H1 (cell line): ENCODE measurements around the gene ZBTB7B. TPM values are rescaled to one million over a fixed set of nuclear protein-coding genes. Genes with fewer than 3 reads are reported as not detected.

Experiments
- CTCF ChIA-PET: fragments of 300-600 bp; sonication (Branson Sonifier 250); formaldehyde crosslinking; loops from one replicate; lab custom pipeline; 2021; ENCODE audit not compliant: partially characterized antibody; lab: Charles Lee
- POLR2A ChIA-PET: fragments of 300-600 bp; sonication (Branson Sonifier 250); formaldehyde crosslinking; loops from one replicate; lab custom pipeline; 2021; ENCODE audit warnings: inconsistent platforms; ENCODE audit not compliant: partially characterized antibody; lab: Charles Lee
- DNase-seq, 2 experiments: peaks; one replicate each; pipeline versions ENCODE4 v3.0.0 to v3.0.0-alpha.2; 2010 to 2022; ENCODE audit warnings: low spot score in 2 of 2, low read depth in 1 of 2, mixed read lengths in 1 of 2
- FAIRE-seq: peaks from 2 replicates; lab custom pipeline; 2011; peaks lifted over from hg19 to GRCh38; lab: Jason Lieb, UNC
- H2AFZ ChIP-seq: 2 replicates; pipeline ENCODE4 v1.8.1; 2012; ENCODE audit warnings: low read length, inconsistent platforms
- H2AK5ac ChIP-seq: 2 replicates; pipeline ENCODE4 v1.6.1; 2013; ENCODE audit warnings: low read depth, low read length
- H2BK120ac ChIP-seq: replicated peaks from 2 replicates; pipeline ENCODE3; 2013; ENCODE audit warnings: low read depth, low read length, inconsistent platforms
- H2BK12ac ChIP-seq: 2 replicates; pipeline ENCODE4 v1.6.1; 2013; ENCODE audit warnings: low read depth, low read length
- H2BK15ac ChIP-seq: 2 replicates; pipeline ENCODE4 v1.6.1; 2013; ENCODE audit warnings: low read length
- H2BK20ac ChIP-seq: 2 replicates; pipeline ENCODE4 v1.6.1; 2013; ENCODE audit warnings: low read length
- H2BK5ac ChIP-seq: 2 replicates; pipeline ENCODE4 v1.6.1; 2013; ENCODE audit warnings: low read depth, low read length
- H3K14ac ChIP-seq: 2 replicates; pipeline ENCODE4 v1.6.1; 2013; ENCODE audit warnings: inconsistent platforms; ENCODE audit not compliant: insufficient read length
- H3K18ac ChIP-seq: 2 replicates; pipeline ENCODE4 v1.6.1; 2013; ENCODE audit warnings: low read length; ENCODE audit errors: extremely low read depth
- H3K23ac ChIP-seq: 2 replicates; pipeline ENCODE4 v1.6.1; 2013; ENCODE audit warnings: inconsistent platforms; ENCODE audit not compliant: insufficient read length
- H3K23me2 ChIP-seq: 2 replicates; pipeline ENCODE4 v1.6.1; 2013; ENCODE audit warnings: low read depth, low read length
- H3K27ac ChIP-seq: 2 replicates; pipeline ENCODE4 v1.6.1; 2011; ENCODE audit warnings: low read depth, low read length, inconsistent platforms
- H3K27me3 ChIP-seq, 4 experiments: replicated peaks in 1 of 4; 1 replicate in 1 of 4; 2 replicates in 3 of 4; pipeline versions ENCODE4 v1.6.1 to v1.8.1; 2011 to 2013; ENCODE audit warnings: low read length in 3 of 4, mild to moderate bottlenecking in 3 of 4, inconsistent platforms in 2 of 4, mixed read lengths in 2 of 4, moderate library complexity in 1 of 4; ENCODE audit not compliant: control insufficient read depth in 3 of 4, insufficient read depth in 3 of 4; ENCODE audit errors: extremely low read depth in 1 of 4
- H3K36me3 ChIP-seq, 4 experiments: 2 replicates each; pipeline versions ENCODE4 v1.6.1 to v1.8.1; 2011 to 2013; ENCODE audit warnings: mild to moderate bottlenecking in 4 of 4, low read length in 3 of 4, moderate library complexity in 2 of 4, control low read depth in 1 of 4, inconsistent platforms in 1 of 4; ENCODE audit not compliant: insufficient read depth in 4 of 4, control insufficient read depth in 2 of 4
- H3K4ac ChIP-seq: replicated peaks from 2 replicates; pipeline ENCODE3; 2013; ENCODE audit warnings: low read length, low read depth, mixed read lengths, inconsistent platforms; ENCODE audit not compliant: insufficient read length
- H3K4me1 ChIP-seq, 4 experiments: replicated peaks in 1 of 4; 1 replicate in 1 of 4; 2 replicates in 3 of 4; pipeline versions ENCODE4 v1.6.1 to v1.8.1; 2011 to 2013; ENCODE audit warnings: low read length in 3 of 4, inconsistent platforms in 2 of 4, mixed read lengths in 1 of 4; ENCODE audit not compliant: insufficient read depth in 4 of 4, control insufficient read depth in 3 of 4
- H3K4me2 ChIP-seq, 2 experiments: 2 replicates each; pipeline versions ENCODE4 v1.6.1 to v1.8.1; 2011 to 2013; ENCODE audit warnings: low read depth in 2 of 2, low read length in 2 of 2, control low read depth in 1 of 2, inconsistent platforms in 1 of 2, mild to moderate bottlenecking in 1 of 2; ENCODE audit not compliant: insufficient read depth in 1 of 2
- H3K4me3 ChIP-seq, 4 experiments: fragments of 200-600, 300-600 bp in 1 of 4; sonication (generic), shearing (Covaris generic), sonication (Bioruptor Twin) in 1 of 4; 2 replicates each; pipeline versions ENCODE4 v1.5.1 to v1.8.1; 2011 to 2016; ENCODE audit warnings: low read length in 4 of 4, low read depth in 3 of 4, control low read depth in 2 of 4, inconsistent platforms in 2 of 4, mild to moderate bottlenecking in 2 of 4, mixed read lengths in 1 of 4, moderate library complexity in 1 of 4; ENCODE audit not compliant: insufficient read depth in 2 of 4; ENCODE audit errors: extremely low read depth in 1 of 4
- H3K56ac ChIP-seq: replicated peaks from 2 replicates; pipeline ENCODE3; 2013; ENCODE audit warnings: low read depth, mild to moderate bottlenecking, mixed read lengths, low read length, inconsistent platforms; ENCODE audit not compliant: insufficient read length
- H3K79me1 ChIP-seq: 2 replicates; pipeline ENCODE4 v1.6.1; 2013; ENCODE audit warnings: low read depth, low read length, control low read depth
- H3K79me2 ChIP-seq, 2 experiments: 2 replicates each; pipeline versions ENCODE4 v1.6.1 to v1.8.1; 2012 to 2013; ENCODE audit warnings: low read length in 2 of 2, mild to moderate bottlenecking in 2 of 2, inconsistent platforms in 1 of 2; ENCODE audit not compliant: insufficient read depth in 2 of 2, control insufficient read depth in 1 of 2
- H3K9ac ChIP-seq, 4 experiments: replicated peaks in 1 of 4; 1 replicate in 1 of 4; 2 replicates in 3 of 4; pipeline versions ENCODE4 v1.6.1 to v1.8.1; 2011 to 2013; ENCODE audit warnings: low read depth in 3 of 4, low read length in 3 of 4, control low read depth in 2 of 4, mild to moderate bottlenecking in 2 of 4, moderate library complexity in 2 of 4, inconsistent platforms in 1 of 4; ENCODE audit errors: extremely low read depth in 1 of 4
- H3K9me3 ChIP-seq, 2 experiments: 2 replicates each; pipeline versions ENCODE4 v1.6.1 to v1.8.1; 2012 to 2013; ENCODE audit warnings: mild to moderate bottlenecking in 2 of 2, moderate library complexity in 2 of 2, control low read depth in 1 of 2, inconsistent platforms in 1 of 2, low read depth in 1 of 2, low read length in 1 of 2, mixed read lengths in 1 of 2; ENCODE audit not compliant: insufficient read depth in 2 of 2
- H4K20me1 ChIP-seq, 2 experiments: replicated peaks in 1 of 2; 2 replicates each; pipeline versions ENCODE3 to v1.8.1; 2011 to 2013; ENCODE audit warnings: inconsistent platforms in 2 of 2, low read length in 2 of 2, mild to moderate bottlenecking in 1 of 2; ENCODE audit not compliant: insufficient read depth in 2 of 2, control insufficient read depth in 1 of 2
- H4K5ac ChIP-seq: 2 replicates; pipeline ENCODE4 v1.6.1; 2013; ENCODE audit warnings: low read length, low read depth, mixed read lengths, inconsistent platforms; ENCODE audit not compliant: insufficient read length
- H4K8ac ChIP-seq: 2 replicates; pipeline ENCODE4 v1.8.0; 2013; ENCODE audit warnings: mild to moderate bottlenecking, moderate library complexity, low read length, inconsistent platforms; ENCODE audit not compliant: insufficient read depth; ENCODE audit errors: extremely low read depth
- H4K91ac ChIP-seq: replicated peaks from 2 replicates; pipeline ENCODE3; 2013; ENCODE audit warnings: low read length, mixed read lengths, inconsistent platforms; ENCODE audit not compliant: insufficient read length
- CEBPB ChIP-seq: IDR thresholded peaks from 2 replicates; pipeline ENCODE4 v1.6.1; 2012; ENCODE audit warnings: low read depth, low read length
- NANOG ChIP-seq: IDR thresholded peaks from 2 replicates; pipeline ENCODE4 v1.6.1; 2011; ENCODE audit warnings: low read length, low read depth, mild to moderate bottlenecking, inconsistent platforms; ENCODE audit not compliant: insufficient read depth, poor library complexity, severe bottlenecking
- SRF ChIP-seq: IDR thresholded peaks from 2 replicates; pipeline ENCODE4 v1.6.1; 2011; ENCODE audit warnings: mild to moderate bottlenecking, low read depth, low read length, moderate library complexity
- WGBS, 2 experiments: shearing (Covaris generic) in 1 of 2; methylation state at CpG; one replicate each; pipeline versions ENCODE4 v1.1.6 to v1.1.7; 2013 to 2015; ENCODE audit warnings: low lambda C conversion rate in 2 of 2, mixed read lengths in 2 of 2, inconsistent platforms in 1 of 2, low coverage in 1 of 2, missing lambda C conversion rate in 1 of 2; ENCODE audit not compliant: insufficient replicate concordance in 2 of 2, insufficient coverage in 1 of 2, insufficient read length in 1 of 2; ENCODE audit errors: extremely low coverage in 1 of 2, missing lambda C conversion rate in 1 of 2; 5-methylcytosine and 5-hydroxymethylcytosine counted together
- polyA plus RNA-seq, 7 experiments: library from polyadenylated mRNA; depleted of rRNA in 3 of 7; stranded (reverse) in 5 of 7; unstranded in 2 of 7; fragments of >200 nt in 5 of 7; fragments of 200-250 nt in 2 of 7; gene quantifications; 1 replicate in 5 of 7; 2 replicates in 1 of 7; 4 replicates in 1 of 7; pipeline versions ENCODE4 v1.2.1 to v1.2.3, GENCODE V29; 2011 to 2013; ENCODE audit warnings: missing spikeins in 2 of 7, mixed read lengths in 2 of 7
- total RNA-seq: library from RNA; stranded (reverse); fragmentation: NEBNext Ultra II Directional; extraction: Animal tissue kit (Norgen Biotek cat#: 25700); gene quantifications from 2 replicates; pipeline ENCODE4 v1.2.1, GENCODE V29; 2021
- TF ChIP-seq, protein P1 (sequence below): IDR thresholded peaks from 2 replicates; pipeline ENCODE4 v1.6.1; 2011; ENCODE audit warnings: low read depth, mild to moderate bottlenecking, low read length; ENCODE audit not compliant: insufficient read depth
- TF ChIP-seq, protein P2 (sequence below): IDR thresholded peaks from 2 replicates; pipeline ENCODE4 v1.6.1; 2012; ENCODE audit warnings: inconsistent platforms
- TF ChIP-seq, protein P3 (sequence below): IDR thresholded peaks from 2 replicates; pipeline ENCODE4 v1.6.1; 2012; ENCODE audit warnings: low read length, inconsistent platforms

Gene ZBTB7B
- total and polyA plus RNA-seq, 2 of the 8 experiments (the other 6 are each of a cell fraction or from before 2014, with no cell fraction given) = 24.5 to 36.9 TPM

DNA sequence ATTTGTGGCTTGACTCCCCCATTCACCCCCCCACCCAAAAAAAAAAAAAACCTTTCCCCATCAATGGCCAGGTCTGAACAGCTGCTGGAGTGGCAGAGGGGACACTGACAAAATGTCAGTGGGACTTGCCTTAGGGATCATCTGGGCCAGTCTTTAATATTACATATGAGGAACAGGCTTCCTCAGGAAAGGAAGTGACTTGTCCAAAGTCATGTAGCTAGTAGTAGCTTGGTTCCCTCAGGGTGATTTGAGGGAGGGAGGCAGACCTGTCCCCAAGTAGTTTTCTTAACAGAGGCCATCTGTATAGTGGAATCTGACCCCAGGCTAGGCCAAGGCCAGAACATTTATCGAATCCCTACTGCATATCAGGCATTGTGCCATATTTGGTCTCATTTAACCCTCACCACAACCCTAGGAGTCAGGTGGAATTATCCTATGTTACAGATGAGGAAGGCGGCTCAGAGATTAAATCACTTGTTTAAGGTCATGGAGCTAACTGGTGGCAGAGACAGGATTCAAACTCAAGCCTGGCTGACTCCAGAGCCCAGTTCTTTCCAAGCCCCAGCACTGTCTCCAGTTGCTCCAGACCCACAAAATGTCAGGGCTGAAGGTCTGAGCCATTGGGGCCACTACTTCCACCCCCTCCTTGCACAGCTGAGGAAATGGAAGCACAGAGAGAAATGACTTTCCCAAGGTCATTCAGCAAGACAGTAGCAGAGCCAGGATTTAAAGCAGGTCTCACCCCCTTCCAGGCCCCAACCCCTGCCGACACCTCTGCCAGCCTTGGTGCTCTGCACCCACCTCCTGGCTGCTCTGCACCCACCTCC, 10.4 kb downstream of the ZBTB7B start:
- H4K20me1 ChIP-seq = peaks cover 0 to 1% of the 10 kb centered on the region in 2 experiments
- no peak overlapping the region; the same call in none of the 2 replicates for H3K18ac ChIP-seq
- peak overlapping the region; percentile 98; the same call in 1 of the 2 replicates for H2BK15ac ChIP-seq
- H2BK120ac ChIP-seq = no peak overlapping the region
- 0 out of 7 replicates have a peak overlapping the region, but pooled peaks of 1 of the 4 experiments have one; percentile 22 for H3K9ac ChIP-seq
- H2AFZ ChIP-seq = no peak overlapping the region
- H3K4ac ChIP-seq = no peak overlapping the region
- H4K8ac ChIP-seq = no peak overlapping the region
- no peaks in the 10 kb centered on the region; the same call in 1 of the 2 replicates for H3K23me2 ChIP-seq
- DNase-seq (no peak), FAIRE-seq (no peak)
- H3K79me1 ChIP-seq = peaks cover 7% of the 10 kb centered on the region; the same call in 1 of the 2 replicates
- H3K9me3 ChIP-seq = no peaks in the 10 kb centered on the region
- H2AK5ac ChIP-seq = peak overlapping the region; percentile 45; the same call in 1 of the 2 replicates
- CTCF ChIA-PET = interaction anchor here (0.7 to 18.6 kb wide), 6 partner anchors 15 to 50 kb away, joined by 3 to 354 read pairs (median 8); partner anchors contain the start of genes ADAM15, CKS1B, EFNA4 and LENEP
- H2BK12ac ChIP-seq = peak overlapping the region; percentile 75; the same call in 1 of the 2 replicates
- POLR2A ChIA-PET = interaction anchor here (0.9 to 14.8 kb wide), 11 partner anchors 8 to 72 kb away, joined by 3 to 128 read pairs (median 5); partner anchors contain the start of genes CKS1B, FLAD1, LENEP and SHC1
- no peak overlapping the region for H3K23ac ChIP-seq
- WGBS, 2 experiments = 84% methylated on average over 3 of the region's 3 CpGs; no CpG with 5 or more reads in 1 of the 2 experiments
- no peaks in the 10 kb centered on the region for H3K27me3 ChIP-seq
- peak overlapping the region; percentile 72; the same call in 1 of the 2 replicates for H2BK20ac ChIP-seq
- H4K91ac ChIP-seq = no peak overlapping the region
- peak overlapping the region; percentile 87; the same call in 1 of the 2 replicates for H2BK5ac ChIP-seq
- no peak overlapping the region for H3K14ac ChIP-seq
- H3K27ac ChIP-seq = no peak overlapping the region
- peaks cover 0 to 29% (median 13%) of the 10 kb centered on the region in 4 experiments; a peak in 4 of 8 replicates for H3K36me3 ChIP-seq
- peak overlapping the region; percentile 50 to 61; a peak in 2 of 4 replicates for H3K4me2 ChIP-seq
- H3K4me3 ChIP-seq = peak overlapping the region in 2 of 4 experiments; percentile 8 to 38; a peak in 2 of 8 replicates
- no peak overlapping the region for H4K5ac ChIP-seq
- peaks cover 8 to 48% (median 40%) of the 10 kb centered on the region in 4 experiments for H3K4me1 ChIP-seq
- TF ChIP-seq, protein P1, sequence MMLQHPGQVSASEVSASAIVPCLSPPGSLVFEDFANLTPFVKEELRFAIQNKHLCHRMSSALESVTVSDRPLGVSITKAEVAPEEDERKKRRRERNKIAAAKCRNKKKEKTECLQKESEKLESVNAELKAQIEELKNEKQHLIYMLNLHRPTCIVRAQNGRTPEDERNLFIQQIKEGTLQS = no peak
- TF ChIP-seq CEBPB (no peak), SRF (no peak), NANOG (no peak)
- TF ChIP-seq, protein P2, sequence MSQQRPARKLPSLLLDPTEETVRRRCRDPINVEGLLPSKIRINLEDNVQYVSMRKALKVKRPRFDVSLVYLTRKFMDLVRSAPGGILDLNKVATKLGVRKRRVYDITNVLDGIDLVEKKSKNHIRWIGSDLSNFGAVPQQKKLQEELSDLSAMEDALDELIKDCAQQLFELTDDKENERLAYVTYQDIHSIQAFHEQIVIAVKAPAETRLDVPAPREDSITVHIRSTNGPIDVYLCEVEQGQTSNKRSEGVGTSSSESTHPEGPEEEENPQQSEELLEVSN = no peak
- TF ChIP-seq, protein P3, sequence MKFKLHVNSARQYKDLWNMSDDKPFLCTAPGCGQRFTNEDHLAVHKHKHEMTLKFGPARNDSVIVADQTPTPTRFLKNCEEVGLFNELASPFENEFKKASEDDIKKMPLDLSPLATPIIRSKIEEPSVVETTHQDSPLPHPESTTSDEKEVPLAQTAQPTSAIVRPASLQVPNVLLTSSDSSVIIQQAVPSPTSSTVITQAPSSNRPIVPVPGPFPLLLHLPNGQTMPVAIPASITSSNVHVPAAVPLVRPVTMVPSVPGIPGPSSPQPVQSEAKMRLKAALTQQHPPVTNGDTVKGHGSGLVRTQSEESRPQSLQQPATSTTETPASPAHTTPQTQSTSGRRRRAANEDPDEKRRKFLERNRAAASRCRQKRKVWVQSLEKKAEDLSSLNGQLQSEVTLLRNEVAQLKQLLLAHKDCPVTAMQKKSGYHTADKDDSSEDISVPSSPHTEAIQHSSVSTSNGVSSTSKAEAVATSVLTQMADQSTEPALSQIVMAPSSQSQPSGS = no peak
- H3K56ac ChIP-seq = no peak overlapping the region
- H3K79me2 ChIP-seq = peaks cover 0 to 20% of the 10 kb centered on the region in 2 experiments; a peak in 2 of 4 replicates
